Breast epithelium (tissue), 4 donors: ENCODE measurements around the gene KRTAP10-1. TPM values are rescaled to one million over a fixed set of nuclear protein-coding genes. Genes with fewer than 3 reads are reported as not detected.

ENCODE experiments used
- DNase-seq, 2 donors: peaks; one replicate each; pipeline ENCODE4 v3.0.0-alpha.2; 2019; ENCODE audit warnings: low spot score in 2 of 2
- H3K27ac ChIP-seq, 2 donors: fragments of 200-600 bp; sonication (generic) in 1 of 2; one replicate each; pipeline ENCODE4 v1.5.1; 2016 to 2019; ENCODE audit warnings: mild to moderate bottlenecking in 1 of 2
- H3K27me3 ChIP-seq, 2 donors: fragments of 200-600 bp; sonication (generic) in 1 of 2; one replicate each; pipeline versions ENCODE4 v1.5.1 to v1.6.0; 2017 to 2019; ENCODE audit warnings: control low read depth in 1 of 2, mild to moderate bottlenecking in 1 of 2
- H3K36me3 ChIP-seq: fragments of 200-600 bp; one replicate; pipeline ENCODE4 v1.5.1; 2019
- H3K4me1 ChIP-seq, 2 donors: fragments of 200-600 bp; sonication (generic); one replicate each; pipeline ENCODE4 v1.5.1; 2016 to 2019; ENCODE audit warnings: control low read depth in 1 of 2
- H3K4me3 ChIP-seq, 3 donors: fragments of 200-600 bp; sonication (generic); 1 replicate in 2 of 3; 2 replicates in 1 of 3; pipeline ENCODE4 v1.5.1; 2016 to 2019; ENCODE audit warnings: mild to moderate bottlenecking in 3 of 3, moderate library complexity in 2 of 3
- H3K9me3 ChIP-seq, 2 donors: fragments of 200-600 bp; sonication (generic) in 1 of 2; one replicate each; pipeline ENCODE4 v1.5.1; 2016 to 2019; ENCODE audit warnings: control low read depth in 1 of 2
- POLR2A ChIP-seq: fragments of 450-650 bp; IDR thresholded peaks from one replicate; pipeline ENCODE4 v1.6.1; 2016; ENCODE audit warnings: antibody characterized with exemption, mild to moderate bottlenecking, moderate library complexity
- POLR2AphosphoS5 ChIP-seq, 3 donors: sonication (generic); formaldehyde crosslinking; IDR thresholded peaks; one replicate each; pipeline ENCODE4 v1.6.1; 2017; ENCODE audit warnings: antibody characterized with exemption in 3 of 3
- intact Hi-C: fragments of 100-400 bp; cut with DNase I; formaldehyde crosslinking; loops from one replicate; pipeline ENCODE4 v1.15.1; 2023; ENCODE audit warnings: low total_unique reads
- total RNA-seq, 3 donors: library from RNA; depleted of rRNA; stranded (reverse); fragments of >200 nt; gene quantifications; one replicate each; pipeline ENCODE4 v1.1.0, GENCODE V29; 2016
- TF ChIP-seq, protein P1 (sequence below), 3 donors: fragments of 450-650 bp; IDR thresholded peaks; one replicate each; pipeline ENCODE4 v1.5.1; 2016 to 2017; ENCODE audit warnings: antibody characterized with exemption in 3 of 3, mild to moderate bottlenecking in 3 of 3, moderate library complexity in 3 of 3

Gene KRTAP10-1
- total RNA-seq, 3 donors from 2014 or later: not detected

DNA sequence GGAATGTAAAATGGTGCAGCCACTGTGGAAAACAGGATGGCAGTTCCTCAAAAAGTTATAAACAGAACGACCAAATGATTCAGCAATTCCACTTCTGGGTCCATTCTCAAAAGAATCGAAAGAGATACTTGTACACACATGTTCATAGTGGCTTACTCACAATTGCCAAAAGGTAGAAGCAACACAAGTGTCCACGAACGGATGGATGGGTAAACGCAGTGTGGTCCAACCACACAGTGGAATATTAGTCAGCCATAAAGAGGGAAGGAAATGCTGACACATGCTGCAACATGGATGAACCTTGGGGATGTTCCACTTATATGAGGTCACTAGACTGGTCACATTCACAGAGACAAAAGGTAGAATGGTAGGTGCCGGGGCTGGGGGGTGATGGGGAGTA lies 5.3 kb downstream of the KRTAP10-1 start:
- Histone ChIP-seq H3K27ac (no peak overlapping the region), H3K36me3 (no peaks in the 10 kb centered on the region), H3K4me3 (no peak overlapping the region), H3K9me3 (no peaks in the 10 kb centered on the region), H3K4me1 (no peaks in the 10 kb centered on the region), H3K27me3 (peaks cover 0 to 14% of the 10 kb centered on the region in 2 donors)
- no peak for DNase-seq
- no peak for TF ChIP-seq POLR2A
- TF ChIP-seq POLR2AphosphoS5 (IDR thresholded peaks at IDR 0.05): no peak
- intact Hi-C loops: no loop called here

- DNase-seq: peak in 1 of 2 donors; percentile 34
- no peak for TF ChIP-seq POLR2A
- no peak for TF ChIP-seq POLR2AphosphoS5 (IDR thresholded peaks at IDR 0.05)
- TF ChIP-seq, protein P1, sequence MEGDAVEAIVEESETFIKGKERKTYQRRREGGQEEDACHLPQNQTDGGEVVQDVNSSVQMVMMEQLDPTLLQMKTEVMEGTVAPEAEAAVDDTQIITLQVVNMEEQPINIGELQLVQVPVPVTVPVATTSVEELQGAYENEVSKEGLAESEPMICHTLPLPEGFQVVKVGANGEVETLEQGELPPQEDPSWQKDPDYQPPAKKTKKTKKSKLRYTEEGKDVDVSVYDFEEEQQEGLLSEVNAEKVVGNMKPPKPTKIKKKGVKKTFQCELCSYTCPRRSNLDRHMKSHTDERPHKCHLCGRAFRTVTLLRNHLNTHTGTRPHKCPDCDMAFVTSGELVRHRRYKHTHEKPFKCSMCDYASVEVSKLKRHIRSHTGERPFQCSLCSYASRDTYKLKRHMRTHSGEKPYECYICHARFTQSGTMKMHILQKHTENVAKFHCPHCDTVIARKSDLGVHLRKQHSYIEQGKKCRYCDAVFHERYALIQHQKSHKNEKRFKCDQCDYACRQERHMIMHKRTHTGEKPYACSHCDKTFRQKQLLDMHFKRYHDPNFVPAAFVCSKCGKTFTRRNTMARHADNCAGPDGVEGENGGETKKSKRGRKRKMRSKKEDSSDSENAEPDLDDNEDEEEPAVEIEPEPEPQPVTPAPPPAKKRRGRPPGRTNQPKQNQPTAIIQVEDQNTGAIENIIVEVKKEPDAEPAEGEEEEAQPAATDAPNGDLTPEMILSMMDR (IDR thresholded peaks at IDR 0.05): no peak
- intact Hi-C loops: no loop called here
- Histone ChIP-seq H3K27me3 (peaks cover 0 to 14% of the 10 kb centered on the region in 2 donors), H3K9me3 (no peaks in the 10 kb centered on the region), H3K4me1 (no peaks in the 10 kb centered on the region), H3K4me3 (no peak overlapping the region), H3K36me3 (no peaks in the 10 kb centered on the region), H3K27ac (no peak overlapping the region)
Observed at GRCh38 chr21:44533891-44534627, 5.9 kb downstream of the KRTAP10-1 start.

DNA sequence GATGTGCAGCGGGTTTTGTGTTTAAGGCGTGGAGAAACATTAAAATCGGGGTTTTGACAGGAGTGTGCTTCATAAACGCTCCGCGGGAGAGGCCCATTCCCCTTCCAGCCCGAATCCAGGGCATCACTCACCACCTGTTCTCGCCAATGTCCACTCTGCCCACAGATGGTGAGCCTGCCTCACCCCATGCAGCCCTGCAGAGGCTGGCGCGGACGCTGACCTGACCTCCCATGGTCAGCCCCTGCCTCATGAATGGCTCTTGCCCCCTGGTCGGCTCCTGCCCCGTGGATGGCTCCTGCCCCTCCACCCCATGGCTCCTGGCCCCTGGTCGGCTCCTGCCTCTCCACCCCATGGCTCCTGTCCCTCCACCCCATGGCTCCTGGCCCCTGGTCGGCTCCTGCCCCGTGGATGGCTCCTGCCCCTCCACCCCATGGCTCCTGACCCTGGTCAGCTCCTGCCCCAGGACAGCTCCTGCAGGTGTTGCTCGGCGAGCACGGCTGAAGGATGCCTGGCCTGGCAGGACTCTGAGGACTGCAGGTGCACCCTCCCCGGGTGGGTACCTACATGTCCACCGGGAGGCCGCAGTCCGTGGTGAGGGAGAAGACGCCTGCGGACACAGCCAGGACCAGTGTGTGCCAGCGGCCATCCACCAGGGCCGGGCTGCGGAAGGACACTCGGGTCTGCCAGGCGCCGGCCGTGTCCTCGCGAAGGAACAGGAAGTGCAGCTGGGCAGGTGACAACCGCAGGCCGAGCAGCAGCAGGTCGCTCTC lies 6.7 kb downstream of the KRTAP10-1 start:
- DNase-seq: peak in 1 of 2 donors; percentile 49
- Histone ChIP-seq H3K36me3 (no peaks in the 10 kb centered on the region), H3K9me3 (no peaks in the 10 kb centered on the region), H3K4me3 (no peak overlapping the region), H3K27ac (no peak overlapping the region), H3K4me1 (no peaks in the 10 kb centered on the region), H3K27me3 (peaks cover 0 to 16% of the 10 kb centered on the region in 2 donors)
- intact Hi-C loops: no loop called here
- TF ChIP-seq, protein P1 (IDR thresholded peaks at IDR 0.05): no peak
- TF ChIP-seq POLR2A: no peak
- TF ChIP-seq POLR2AphosphoS5 (IDR thresholded peaks at IDR 0.05): no peak

DNA sequence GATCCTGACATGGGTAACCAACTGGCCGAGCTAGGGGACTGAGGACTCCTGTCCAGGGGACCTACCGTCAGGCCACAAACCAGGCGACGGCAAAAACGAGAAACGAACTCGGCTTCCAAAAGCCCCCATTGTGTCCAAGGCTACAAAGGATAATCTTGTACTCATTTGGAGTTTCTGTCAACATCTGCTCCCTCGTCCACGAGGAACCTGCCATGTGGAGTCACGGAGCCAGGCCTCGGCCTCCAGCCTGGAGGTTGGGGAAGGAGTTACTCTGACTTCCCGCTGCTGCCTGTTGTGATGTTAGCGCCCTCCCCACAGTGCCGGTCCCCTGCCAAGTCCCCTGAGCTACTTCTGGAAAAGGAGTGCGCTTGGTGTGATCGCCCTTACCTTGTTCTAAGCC lies 7.3 kb downstream of the KRTAP10-1 start:
- Histone ChIP-seq H3K27me3 (peaks cover 0 to 17% of the 10 kb centered on the region in 2 donors), H3K4me3 (no peak overlapping the region), H3K4me1 (no peaks in the 10 kb centered on the region), H3K36me3 (no peaks in the 10 kb centered on the region), H3K9me3 (no peaks in the 10 kb centered on the region), H3K27ac (no peak overlapping the region)
- no peak for TF ChIP-seq POLR2A
- TF ChIP-seq, protein P1 (IDR thresholded peaks at IDR 0.05): no peak
- intact Hi-C loops: no loop called here
- DNase-seq: peak in 1 of 2 donors; percentile 44

- H3K4me3 ChIP-seq: no peak overlapping the region
- no peaks in the 10 kb centered on the region for H3K9me3 ChIP-seq
- no peak overlapping the region for H3K27ac ChIP-seq
- no peaks in the 10 kb centered on the region for H3K4me1 ChIP-seq
- no peaks in the 10 kb centered on the region for H3K36me3 ChIP-seq
- intact Hi-C loops: no loop called here
- peak in 1 of 2 donors; percentile 50 for DNase-seq
- no peak for TF ChIP-seq POLR2A
- TF ChIP-seq, protein P1 (IDR thresholded peaks at IDR 0.05): no peak
- no peak for TF ChIP-seq POLR2AphosphoS5 (IDR thresholded peaks at IDR 0.05)
- H3K27me3 ChIP-seq: peaks cover 0 to 17% of the 10 kb centered on the region in 2 donors
Observed at GRCh38 chr21:44531606-44532564, 8.1 kb downstream of the KRTAP10-1 start.
